Measurements from ENCODE around the gene LEFTY2. TPM values are rescaled to one million over a fixed set of nuclear protein-coding genes. Genes with fewer than 3 reads are reported as not detected.
"Not testable (repeated sequence)": the region's sequence is repeated elsewhere in the genome, so short reads cannot be mapped to it uniquely, and the experiment has no call there.

Gene LEFTY2
- total and polyA plus RNA-seq, 2 donors (not counting 1 experiment from before 2014, with no cell fraction given): 0.21 TPM; not detected in 1

DNA sequence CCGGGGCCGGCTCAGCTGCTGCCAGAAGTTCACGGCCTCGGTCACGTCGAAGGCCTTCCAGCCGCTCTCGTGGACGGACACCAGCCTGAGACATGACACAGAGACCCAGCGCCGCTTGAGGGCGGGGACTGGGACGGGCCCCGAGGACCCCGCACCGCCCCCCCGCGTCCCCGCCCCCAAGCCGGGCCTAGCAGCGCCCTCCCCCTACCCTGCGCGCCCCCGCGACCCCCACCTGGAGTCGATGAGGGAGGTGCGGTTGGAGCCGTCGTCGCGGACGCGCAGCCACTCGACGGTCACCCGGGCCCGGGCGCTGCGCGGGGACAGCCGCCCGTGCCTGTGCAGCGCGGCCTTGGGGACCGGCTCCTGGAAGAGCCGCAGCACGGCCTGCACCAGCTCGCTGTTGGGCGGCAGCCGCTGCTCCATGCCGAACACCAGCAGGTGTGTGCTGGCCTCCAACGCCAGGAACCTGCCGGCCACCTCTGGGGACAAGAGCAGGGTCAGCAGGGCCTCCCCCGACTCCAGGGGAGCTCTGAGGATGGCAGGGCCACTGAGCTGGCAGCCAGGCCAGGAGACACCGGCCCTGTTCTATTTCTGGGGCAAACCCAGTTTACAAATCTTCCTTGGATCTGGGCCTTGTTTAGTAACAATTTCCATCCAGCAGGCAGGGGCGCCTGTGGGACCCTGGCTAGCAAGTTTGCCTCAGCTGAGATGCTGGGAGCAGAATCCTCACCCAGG lies 53.3 kb downstream of the LEFTY2 start:
- ATAC-seq (ENCODE audit: low read depth); H3K36me3 ChIP-seq (replicated peaks in 1 of 2; ENCODE audit: control extremely low read depth in 1 of 2, control insufficient read depth in 1 of 2, extremely low read depth in 1 of 2, insufficient read depth in 2 of 2, low read length in 1 of 2); H3K27me3 ChIP-seq (replicated peaks in 1 of 4; ENCODE audit: control extremely low read depth in 1 of 4, control insufficient read depth in 3 of 4, insufficient read depth in 4 of 4, low read length in 3 of 4); POLR2A ChIA-PET; DNase-seq; H3K27me3 Mint-ChIP-seq; H3K4me2 ChIP-seq (replicated peaks; ENCODE audit: low read depth, low read length, poor library complexity, severe bottlenecking); H4K20me1 ChIP-seq (ENCODE audit: control insufficient read depth, insufficient read depth, low read length, poor library complexity, severe bottlenecking); intact Hi-C loops (cut with micrococcal nuclease); H3K9ac ChIP-seq (ENCODE audit: low read length); H3K9me3 ChIP-seq (ENCODE audit: control extremely low read depth in 1 of 3, control insufficient read depth in 2 of 3, insufficient read depth in 1 of 3, low read length in 2 of 3); H3K4me3 ChIP-seq (ENCODE audit: control extremely low read depth in 1 of 5, extremely low read depth in 1 of 5, insufficient read depth in 1 of 5, low read depth in 2 of 5, low read length in 4 of 5); H3K27ac ChIP-seq (ENCODE audit: low read length in 2 of 2); H3K9me3 Mint-ChIP-seq (ENCODE audit: insufficient read depth); H3K4me1 ChIP-seq (ENCODE audit: control insufficient read depth in 2 of 2, insufficient read depth in 2 of 2, low read length in 2 of 2); H3K4me1 Mint-ChIP-seq; H2AFZ ChIP-seq (ENCODE audit: insufficient read depth, low read depth, low read length, poor library complexity, severe bottlenecking); H3K27ac Mint-ChIP-seq; H3K4me3 Mint-ChIP-seq: not testable (repeated sequence)
- whole genome bisulfite sequencing (ENCODE audit: insufficient coverage): 75% methylated on average over 17 of the region's 56 CpGs
- CTCF ChIA-PET: interaction anchor here (1.0 to 3.2 kb wide), 4 partner anchors 9 to 110 kb away, joined by 3 to 11 read pairs (median 4); partner anchors contain the start of gene SRP9
- peaks cover 13% of the 10 kb centered on the region for H3K79me2 ChIP-seq (ENCODE audit: control insufficient read depth, insufficient read depth, low read length)

DNA sequence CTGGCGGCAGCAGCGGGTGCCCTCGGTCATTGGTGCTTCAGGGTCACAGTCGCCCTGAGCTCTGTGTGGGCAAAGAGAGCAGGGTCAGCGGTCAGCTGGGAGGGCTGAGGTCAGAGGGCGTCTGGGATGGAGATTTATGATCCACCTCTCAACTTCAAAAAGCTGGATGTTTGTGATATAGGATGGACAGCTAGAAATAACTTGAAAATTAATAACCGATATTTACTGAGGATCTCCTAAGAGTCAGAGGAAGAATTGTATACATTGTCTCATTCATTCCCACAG lies 54.0 kb downstream of the LEFTY2 start:
- H3K9ac ChIP-seq (ENCODE audit: low read length): no peak overlapping the region
- ChIA-PET POLR2A (no interaction called here), CTCF (interaction anchor here (1.0 to 1.6 kb wide), 3 partner anchors 10 to 109 kb away, joined by 3 to 4 read pairs (median 4); partner anchors contain the start of gene SRP9)
- H2AFZ ChIP-seq (ENCODE audit: insufficient read depth, low read depth, low read length, poor library complexity, severe bottlenecking): no peak overlapping the region
- TF ChIP-seq, protein P1, sequence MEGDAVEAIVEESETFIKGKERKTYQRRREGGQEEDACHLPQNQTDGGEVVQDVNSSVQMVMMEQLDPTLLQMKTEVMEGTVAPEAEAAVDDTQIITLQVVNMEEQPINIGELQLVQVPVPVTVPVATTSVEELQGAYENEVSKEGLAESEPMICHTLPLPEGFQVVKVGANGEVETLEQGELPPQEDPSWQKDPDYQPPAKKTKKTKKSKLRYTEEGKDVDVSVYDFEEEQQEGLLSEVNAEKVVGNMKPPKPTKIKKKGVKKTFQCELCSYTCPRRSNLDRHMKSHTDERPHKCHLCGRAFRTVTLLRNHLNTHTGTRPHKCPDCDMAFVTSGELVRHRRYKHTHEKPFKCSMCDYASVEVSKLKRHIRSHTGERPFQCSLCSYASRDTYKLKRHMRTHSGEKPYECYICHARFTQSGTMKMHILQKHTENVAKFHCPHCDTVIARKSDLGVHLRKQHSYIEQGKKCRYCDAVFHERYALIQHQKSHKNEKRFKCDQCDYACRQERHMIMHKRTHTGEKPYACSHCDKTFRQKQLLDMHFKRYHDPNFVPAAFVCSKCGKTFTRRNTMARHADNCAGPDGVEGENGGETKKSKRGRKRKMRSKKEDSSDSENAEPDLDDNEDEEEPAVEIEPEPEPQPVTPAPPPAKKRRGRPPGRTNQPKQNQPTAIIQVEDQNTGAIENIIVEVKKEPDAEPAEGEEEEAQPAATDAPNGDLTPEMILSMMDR (IDR thresholded peaks at IDR 0.05): no peak
- TF ChIP-seq EZH2 (IDR thresholded peaks at IDR 0.05; ENCODE audit: borderline replicate concordance, insufficient read depth, low read depth, low read length, poor library complexity, severe bottlenecking): no peak
- no peak for ATAC-seq (ENCODE audit: low read depth)
- H3K79me2 ChIP-seq (ENCODE audit: control insufficient read depth, insufficient read depth, low read length): peaks cover 21% of the 10 kb centered on the region
- Mint-ChIP-seq H3K4me3 (no peak overlapping the region), H3K9me3 (ENCODE audit: insufficient read depth) (no peaks in the 10 kb centered on the region), H3K27ac (no peak overlapping the region), H3K27me3 (peaks cover 3% of the 10 kb centered on the region), H3K4me1 (peaks cover 8% of the 10 kb centered on the region)
- no peak overlapping the region for H3K27ac ChIP-seq (ENCODE audit: low read length in 2 of 2)
- intact Hi-C loops (cut with micrococcal nuclease): no loop called here
- WGBS (ENCODE audit: insufficient coverage): no CpG with 5 or more reads among the region's 7 CpGs
- no peaks in the 10 kb centered on the region for H3K27me3 ChIP-seq (replicated peaks in 1 of 4; ENCODE audit: control extremely low read depth in 1 of 4, control insufficient read depth in 3 of 4, insufficient read depth in 4 of 4, low read length in 3 of 4)
- DNase-seq: no peak
- no peak overlapping the region for H3K4me2 ChIP-seq (replicated peaks; ENCODE audit: low read depth, low read length, poor library complexity, severe bottlenecking)
- no peaks in the 10 kb centered on the region for H3K9me3 ChIP-seq (ENCODE audit: control extremely low read depth in 1 of 3, control insufficient read depth in 2 of 3, insufficient read depth in 1 of 3, low read length in 2 of 3)
- no peak overlapping the region for H3K4me3 ChIP-seq (ENCODE audit: control extremely low read depth in 1 of 5, extremely low read depth in 1 of 5, insufficient read depth in 1 of 5, low read depth in 2 of 5, low read length in 4 of 5)
- peaks cover 0 to 8% of the 10 kb centered on the region in 2 donors for H3K4me1 ChIP-seq (ENCODE audit: control insufficient read depth in 2 of 2, insufficient read depth in 2 of 2, low read length in 2 of 2)
- no peaks in the 10 kb centered on the region for H4K20me1 ChIP-seq (ENCODE audit: control insufficient read depth, insufficient read depth, low read length, poor library complexity, severe bottlenecking)
- H3K36me3 ChIP-seq (replicated peaks in 1 of 2; ENCODE audit: control extremely low read depth in 1 of 2, control insufficient read depth in 1 of 2, extremely low read depth in 1 of 2, insufficient read depth in 2 of 2, low read length in 1 of 2): no peaks in the 10 kb centered on the region

Small RNAs within 50 kb of the gene (small RNA-seq; reads per million reads assigned to genes)
- gene AL117348.1 (ENCODE audit: insufficient read length, low read depth, low replicate concordance) (not detected), gene NDUFA3P3 (ENCODE audit: insufficient read length, low read depth, low replicate concordance) (not detected)

Other genes with a start within 250 kb of the LEFTY2 start
- gene SRP9, start 163.4 kb downstream of the LEFTY2 start, total RNA-seq: 104 and 117 TPM in 2 replicates
- gene SRP9, start 163.4 kb downstream of the LEFTY2 start, polyA plus RNA-seq: 73.4 and 134 TPM in 2 replicates
- gene EPHX1, start 131.1 kb downstream of the LEFTY2 start, total RNA-seq: 3.7 and 4.2 TPM in 2 replicates
- gene EPHX1, start 131.1 kb downstream of the LEFTY2 start, polyA plus RNA-seq: 0.75 and 1.2 TPM in 2 replicates
- gene TMEM63A, start 58.8 kb downstream of the LEFTY2 start, total RNA-seq: 238 and 267 TPM in 2 replicates
- gene TMEM63A, start 58.8 kb downstream of the LEFTY2 start, polyA plus RNA-seq: 207 and 209 TPM in 2 replicates
- gene LEFTY1, start 52.1 kb downstream of the LEFTY2 start, total RNA-seq: 0.51 TPM in 1 of 2 replicates, not detected in the other
- 0.07 TPM in 1 of 2 replicates, not detected in the other for gene LEFTY1, start 52.1 kb downstream of the LEFTY2 start, polyA plus RNA-seq
- gene PYCR2, start 17.0 kb downstream of the LEFTY2 start, total RNA-seq: 107 and 113 TPM in 2 replicates
- gene PYCR2, start 17.0 kb downstream of the LEFTY2 start, polyA plus RNA-seq: 107 and 134 TPM in 2 replicates
- 26.0 and 26.3 TPM in 2 replicates for gene SDE2, start 58.1 kb upstream of the LEFTY2 start, total RNA-seq
- 10.0 and 39.3 TPM in 2 replicates for gene SDE2, start 58.1 kb upstream of the LEFTY2 start, polyA plus RNA-seq
- gene H3-3A, start 121.5 kb upstream of the LEFTY2 start, total RNA-seq: 519 and 561 TPM in 2 replicates
- gene H3-3A, start 121.5 kb upstream of the LEFTY2 start, polyA plus RNA-seq: 306 and 349 TPM in 2 replicates
- gene ACBD3, start 245.5 kb upstream of the LEFTY2 start, total RNA-seq: 60.6 and 73.9 TPM in 2 replicates
- 16.2 and 25.3 TPM in 2 replicates for gene ACBD3, start 245.5 kb upstream of the LEFTY2 start, polyA plus RNA-seq